Chondrocyte (in vitro differentiated cells): Measurements from ENCODE around the gene PTPRE. TPM values are rescaled to one million over a fixed set of nuclear protein-coding genes. Genes with fewer than 3 reads are reported as not detected.
"Not testable (repeated sequence)": the region's sequence is repeated elsewhere in the genome, so short reads cannot be mapped to it uniquely, and the experiment has no call there.

Experiments used
- DNase-seq: peaks from one replicate; pipeline ENCODE4 v3.0.0; 2021; ENCODE audit warnings: mixed read lengths, low spot score
- H3K27ac Mint-ChIP-seq: one replicate; pipeline ENCODE4 v1.8.0; 2021; ENCODE audit warnings: mild to moderate bottlenecking, moderate library complexity, mixed read lengths; ENCODE audit not compliant: unreplicated experiment
- H3K27me3 Mint-ChIP-seq: 2 replicates; pipeline ENCODE4 v1.8.0; 2021; ENCODE audit warnings: low read depth, mixed read lengths
- H3K36me3 Mint-ChIP-seq: 2 replicates; pipeline ENCODE4 v1.8.0; 2021; ENCODE audit warnings: low read depth, mixed read lengths
- H3K4me1 Mint-ChIP-seq: 2 replicates; pipeline ENCODE4 v1.8.0; 2021; ENCODE audit warnings: low read depth, mild to moderate bottlenecking, mixed read lengths
- H3K4me3 Mint-ChIP-seq: one replicate; pipeline ENCODE4 v1.8.0; 2021; ENCODE audit warnings: mild to moderate bottlenecking, moderate library complexity, mixed read lengths; ENCODE audit not compliant: unreplicated experiment
- H3K9me3 Mint-ChIP-seq: 2 replicates; pipeline ENCODE4 v1.8.0; 2021; ENCODE audit warnings: low read depth, mixed read lengths
- CTCF ChIP-seq: fragments of 200-600 bp; sonication (generic); IDR thresholded peaks from 2 replicates; pipeline ENCODE4 v1.5.0; 2021; ENCODE audit warnings: antibody characterized with exemption, mild to moderate bottlenecking, moderate library complexity
- total RNA-seq: library from RNA; stranded (reverse); gene quantifications from 3 replicates; pipeline ENCODE4 v1.2.1, GENCODE V29; 2021

PTPRE gene
- total RNA-seq, 1 donor from 2014 or later: 6.2 TPM

GRCh38 chr10:127987467-127988380 is 80.8 kb downstream of the PTPRE start:
- no peaks in the 10 kb centered on the region for H3K9me3 Mint-ChIP-seq
- H3K4me1 Mint-ChIP-seq: peaks cover 62% of the 10 kb centered on the region
- peak overlapping the region; percentile 83 for H3K27ac Mint-ChIP-seq
- DNase-seq: no peak
- no peak overlapping the region for H3K4me3 Mint-ChIP-seq
- no peak for TF ChIP-seq CTCF
- peaks cover 3% of the 10 kb centered on the region for H3K36me3 Mint-ChIP-seq
- no peaks in the 10 kb centered on the region for H3K27me3 Mint-ChIP-seq

- Mint-ChIP-seq H3K27ac (peak overlapping the region; percentile 98), H3K27me3 (no peaks in the 10 kb centered on the region), H3K4me1 (peaks cover 62% of the 10 kb centered on the region), H3K9me3 (no peaks in the 10 kb centered on the region), H3K4me3 (no peak overlapping the region), H3K36me3 (peaks cover 3% of the 10 kb centered on the region)
- DNase-seq: no peak
- no peak for TF ChIP-seq CTCF
Observed at GRCh38 chr10:127989481-127990012, 82.6 kb downstream of the PTPRE start.

GRCh38 chr10:127990132-127990788 is 83.4 kb downstream of the PTPRE start:
- peak overlapping the region; percentile 98 for H3K27ac Mint-ChIP-seq
- H3K4me3 Mint-ChIP-seq: peak overlapping the region; percentile 11
- peaks cover 62% of the 10 kb centered on the region for H3K4me1 Mint-ChIP-seq
- DNase-seq, H3K36me3 Mint-ChIP-seq, H3K27me3 Mint-ChIP-seq, H3K9me3 Mint-ChIP-seq: not testable (repeated sequence)

GRCh38 chr10:127990846-127991542 is 84.1 kb downstream of the PTPRE start:
- TF ChIP-seq CTCF: no peak
- Mint-ChIP-seq H3K27me3 (no peaks in the 10 kb centered on the region), H3K36me3 (no peaks in the 10 kb centered on the region), H3K27ac (peak overlapping the region; percentile 98), H3K4me3 (peak overlapping the region; percentile 49), H3K9me3 (no peaks in the 10 kb centered on the region), H3K4me1 (peaks cover 65% of the 10 kb centered on the region)
- DNase-seq: no peak

GRCh38 chr10:127991543-127992255 is 84.8 kb downstream of the PTPRE start:
- Mint-ChIP-seq H3K27ac (peak overlapping the region; percentile 98), H3K9me3 (no peaks in the 10 kb centered on the region)

More at GRCh38 chr10:127991543-127992255, 84.8 kb downstream of the PTPRE start:
- no peaks in the 10 kb centered on the region for H3K27me3 Mint-ChIP-seq
- H3K36me3 Mint-ChIP-seq: no peaks in the 10 kb centered on the region
- H3K4me1 Mint-ChIP-seq: peaks cover 66% of the 10 kb centered on the region
- peak overlapping the region; percentile 49 for H3K4me3 Mint-ChIP-seq
- TF ChIP-seq CTCF: no peak
- no peak for DNase-seq
